OCI-LY3 (cell line): ENCODE measurements around the gene SLC22A4.

Experiments
- H2AFZ ChIP-seq: fragments of 200-600, 300-600 bp; shearing (Covaris generic); 2 replicates; pipeline ENCODE4 v1.6.0; 2014; ENCODE audit warnings: antibody characterized with exemption, low read depth, low read length
- H3K27ac ChIP-seq: fragments of 200-600, 300-600 bp; sonication (generic); 2 replicates; pipeline ENCODE4 v1.5.1; 2014; ENCODE audit warnings: mild to moderate bottlenecking, low read length, moderate library complexity, mixed read lengths
- H3K27me3 ChIP-seq: fragments of 200-600, 300-600 bp; sonication (generic); 2 replicates; pipeline ENCODE4 v1.6.1; 2014; ENCODE audit warnings: low read depth, low read length, mixed read lengths
- H3K36me3 ChIP-seq: fragments of 200-600, 300-600 bp; sonication (generic); replicated peaks from 2 replicates; pipeline ENCODE3; 2014; ENCODE audit warnings: low read depth, low read length, mixed read lengths
- H3K4me1 ChIP-seq: fragments of 300-600, 200-600 bp; sonication (generic); 2 replicates; pipeline ENCODE4 v1.6.1; 2014; ENCODE audit warnings: low read length, mixed read lengths
- H3K4me2 ChIP-seq: fragments of 200-600, 300-600 bp; sonication (generic); 2 replicates; pipeline ENCODE4 v1.6.1; 2014; ENCODE audit warnings: low read length, mixed read lengths
- H3K4me3 ChIP-seq: fragments of 300-600, 200-600 bp; sonication (generic); 2 replicates; pipeline ENCODE4 v1.5.1; 2014; ENCODE audit warnings: antibody characterized with exemption, mild to moderate bottlenecking, low read length, moderate library complexity
- H3K79me2 ChIP-seq: fragments of 300-600, 200-600 bp; shearing (Covaris generic); 2 replicates; pipeline ENCODE4 v1.6.1; 2014; ENCODE audit warnings: mild to moderate bottlenecking, low read length, mixed read lengths
- H3K9ac ChIP-seq: fragments of 300-600, 200-600 bp; shearing (Covaris generic); 2 replicates; pipeline ENCODE4 v1.6.0; 2014; ENCODE audit warnings: mild to moderate bottlenecking, low read length, moderate library complexity
- H3K9me3 ChIP-seq: fragments of 200-600, 300-600 bp; shearing (Covaris generic); 2 replicates; pipeline ENCODE4 v1.6.1; 2014; ENCODE audit warnings: low read length, mixed read lengths; ENCODE audit not compliant: insufficient read depth
- H4K20me1 ChIP-seq: fragments of 200-600, 300-600 bp; sonication (generic); 2 replicates; pipeline ENCODE4 v1.6.1; 2016; ENCODE audit warnings: low read length, mixed read lengths; ENCODE audit not compliant: insufficient read depth
- CTCF ChIP-seq: fragments of 200-600, 300-600 bp; sonication (generic); IDR thresholded peaks from 2 replicates; pipeline ENCODE4 v1.5.1; 2014; ENCODE audit warnings: antibody characterized with exemption, low read length, low read depth
- EZH2phosphoT487 ChIP-seq: fragments of 200-600 bp; shearing (Covaris generic); IDR thresholded peaks from 2 replicates; pipeline ENCODE4 v1.6.1; 2018; ENCODE audit warnings: antibody characterized with exemption, mixed run types, low read depth

The SLC22A4 gene

GRCh38 chr5:132383984-132384383 is 89.8 kb downstream of the SLC22A4 start:
- Histone ChIP-seq H3K4me3 (no peak overlapping the region), H3K4me1 (peaks cover 23% of the 10 kb centered on the region), H3K79me2 (no peaks in the 10 kb centered on the region), H3K27ac (no peak overlapping the region), H3K9me3 (no peaks in the 10 kb centered on the region), H3K9ac (no peak overlapping the region), H4K20me1 (no peaks in the 10 kb centered on the region), H3K4me2 (no peak overlapping the region), H3K27me3 (no peaks in the 10 kb centered on the region), H2AFZ (no peak overlapping the region), H3K36me3 (no peaks in the 10 kb centered on the region)
- TF ChIP-seq EZH2phosphoT487 = no peak
- TF ChIP-seq CTCF = no peak

GRCh38 chr5:132384506-132385050 is 90.4 kb downstream of the SLC22A4 start:
- Histone ChIP-seq H2AFZ (no peak overlapping the region), H3K4me2 (no peak overlapping the region), H3K9me3 (no peaks in the 10 kb centered on the region), H3K36me3 (no peaks in the 10 kb centered on the region), H3K4me3 (no peak overlapping the region), H3K27ac (no peak overlapping the region), H3K4me1 (peaks cover 23% of the 10 kb centered on the region), H3K9ac (no peak overlapping the region), H4K20me1 (no peaks in the 10 kb centered on the region), H3K79me2 (no peaks in the 10 kb centered on the region), H3K27me3 (no peaks in the 10 kb centered on the region)
- TF ChIP-seq EZH2phosphoT487 (no peak), CTCF (no peak)

GRCh38 chr5:132385326-132386105 is 91.3 kb downstream of the SLC22A4 start:
- Histone ChIP-seq H3K9ac (no peak overlapping the region), H3K4me1 (peaks cover 23% of the 10 kb centered on the region), H3K4me2 (no peak overlapping the region), H3K36me3 (no peaks in the 10 kb centered on the region), H3K27ac (no peak overlapping the region), H3K9me3 (no peaks in the 10 kb centered on the region), H2AFZ (no peak overlapping the region), H4K20me1 (no peaks in the 10 kb centered on the region), H3K4me3 (no peak overlapping the region), H3K79me2 (no peaks in the 10 kb centered on the region), H3K27me3 (no peaks in the 10 kb centered on the region)
- TF ChIP-seq EZH2phosphoT487 (no peak), CTCF (peak; percentile 67)

GRCh38 chr5:132386644-132387286 is 92.6 kb downstream of the SLC22A4 start:
- Histone ChIP-seq H3K79me2 (no peaks in the 10 kb centered on the region), H3K4me1 (peaks cover 23% of the 10 kb centered on the region), H3K4me3 (no peak overlapping the region), H3K9me3 (no peaks in the 10 kb centered on the region), H2AFZ (0 out of 2 replicates have a peak overlapping the region, but pooled peaks have one; percentile 44), H3K27ac (peak overlapping the region; percentile 5; the same call in 1 of the 2 replicates), H3K9ac (peak overlapping the region; percentile 36; the same call in 1 of the 2 replicates), H3K27me3 (no peaks in the 10 kb centered on the region), H3K36me3 (no peaks in the 10 kb centered on the region), H3K4me2 (peak overlapping the region; percentile 43), H4K20me1 (no peaks in the 10 kb centered on the region)
- TF ChIP-seq EZH2phosphoT487 = no peak
- TF ChIP-seq CTCF = peak; percentile 81
